UCSD-AML1 (cell line): ENCODE data around the gene UBE2G2.

ENCODE experiments used
- DNase-seq: peaks from one replicate; lab custom pipeline; 2025; ENCODE audit not compliant: unreplicated experiment; lab: John Stamatoyannopoulos, UW

UBE2G2 gene

DNA sequence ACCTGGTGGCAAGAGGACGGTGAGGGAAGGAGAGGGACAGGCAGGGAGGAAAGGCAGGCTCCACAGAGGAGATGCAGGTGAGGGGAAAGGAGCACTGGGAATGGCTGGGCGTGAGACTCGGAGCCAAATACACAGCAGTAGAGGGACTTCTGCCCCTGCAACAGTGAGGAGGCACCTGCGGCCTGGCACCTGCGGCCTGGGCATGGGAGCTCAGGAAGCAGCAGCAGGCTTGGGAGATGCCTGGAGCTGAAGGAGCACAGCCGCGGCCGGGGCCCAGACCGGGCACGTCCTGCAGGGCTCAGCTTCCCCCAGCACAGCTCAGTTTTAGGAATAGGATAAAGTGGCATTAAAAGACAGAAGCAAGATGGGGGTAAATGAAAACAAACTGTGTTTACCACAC lies 69.4 kb downstream of the UBE2G2 start:
- DNase-seq, result no peak

GRCh38 chr21:44730951-44731579 lies 70.6 kb downstream of the UBE2G2 start:
- no peak for DNase-seq

DNA sequence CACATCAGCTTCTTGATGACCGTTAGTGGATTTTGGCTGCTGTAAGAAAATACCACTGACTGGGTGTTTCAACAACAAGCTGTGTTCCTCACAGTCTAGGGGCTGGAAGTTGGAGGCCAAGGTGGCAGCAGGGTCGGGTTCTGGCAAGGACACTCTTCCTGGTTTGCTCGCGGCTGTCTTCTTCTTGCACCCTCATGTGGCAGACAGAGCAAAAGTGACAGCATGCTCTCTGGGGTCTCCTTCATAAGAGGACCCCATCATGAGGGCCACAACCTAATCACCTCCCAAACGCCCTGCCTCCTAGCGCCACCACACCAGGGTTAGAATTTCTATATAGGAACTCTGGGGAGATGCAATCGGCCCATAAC lies 71.6 kb downstream of the UBE2G2 start:
- no peak for DNase-seq

- DNase-seq, result no peak
These were observed 72.1 kb downstream of the UBE2G2 start for GRCh38 chr21:44729336-44730027.

- no peak for DNase-seq
These were observed 72.9 kb downstream of the UBE2G2 start for GRCh38 chr21:44728716-44729115.

DNA sequence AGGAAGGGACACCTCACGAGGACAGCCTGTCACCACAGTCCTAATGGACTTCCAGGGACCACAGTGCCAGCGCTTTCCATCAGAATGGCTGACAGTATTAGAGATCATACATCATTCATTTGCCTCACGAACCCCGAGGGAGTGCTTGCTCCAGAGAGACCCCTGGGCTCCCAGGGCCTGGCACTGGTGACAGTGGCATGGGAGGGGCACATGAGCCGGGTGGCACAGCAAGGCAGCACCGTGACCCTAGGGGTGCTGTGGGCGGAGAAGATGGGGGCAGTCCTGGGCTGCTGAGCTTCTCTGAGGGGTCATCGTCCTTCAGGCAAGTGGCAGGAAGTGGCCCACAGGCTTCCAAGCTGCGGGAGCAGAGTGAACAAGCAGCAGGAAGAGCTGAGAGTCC lies 73.9 kb downstream of the UBE2G2 start:
- DNase-seq, result no peak

- DNase-seq, result no peak
These were observed 74.3 kb downstream of the UBE2G2 start for GRCh38 chr21:44727321-44727720.

GRCh38 chr21:44726826-44727225 lies 74.8 kb downstream of the UBE2G2 start:
- no peak for DNase-seq

DNA sequence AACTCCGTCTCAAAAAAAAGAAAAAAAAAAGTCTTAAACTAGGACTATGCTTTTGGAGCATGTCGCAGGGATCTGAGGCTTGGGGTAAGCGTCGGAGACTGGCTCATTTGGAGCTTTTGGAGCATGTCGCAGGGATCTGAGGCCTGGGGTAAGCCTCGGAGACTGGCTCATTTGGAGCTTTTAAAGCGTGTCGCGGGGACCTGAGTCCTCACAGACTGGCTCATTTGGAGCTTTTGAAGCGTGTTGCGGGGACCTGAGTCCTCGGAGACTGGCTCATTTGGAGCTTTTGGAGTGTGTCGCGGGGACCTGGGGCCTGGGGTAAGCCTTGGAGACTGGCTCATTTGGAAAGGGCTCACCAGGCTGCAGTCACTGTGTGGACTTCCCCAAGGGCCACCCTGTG lies 76.7 kb downstream of the UBE2G2 start:
- DNase-seq, result no peak

GRCh38 chr21:44724196-44724595 lies 77.4 kb downstream of the UBE2G2 start:
- no peak for DNase-seq

DNA sequence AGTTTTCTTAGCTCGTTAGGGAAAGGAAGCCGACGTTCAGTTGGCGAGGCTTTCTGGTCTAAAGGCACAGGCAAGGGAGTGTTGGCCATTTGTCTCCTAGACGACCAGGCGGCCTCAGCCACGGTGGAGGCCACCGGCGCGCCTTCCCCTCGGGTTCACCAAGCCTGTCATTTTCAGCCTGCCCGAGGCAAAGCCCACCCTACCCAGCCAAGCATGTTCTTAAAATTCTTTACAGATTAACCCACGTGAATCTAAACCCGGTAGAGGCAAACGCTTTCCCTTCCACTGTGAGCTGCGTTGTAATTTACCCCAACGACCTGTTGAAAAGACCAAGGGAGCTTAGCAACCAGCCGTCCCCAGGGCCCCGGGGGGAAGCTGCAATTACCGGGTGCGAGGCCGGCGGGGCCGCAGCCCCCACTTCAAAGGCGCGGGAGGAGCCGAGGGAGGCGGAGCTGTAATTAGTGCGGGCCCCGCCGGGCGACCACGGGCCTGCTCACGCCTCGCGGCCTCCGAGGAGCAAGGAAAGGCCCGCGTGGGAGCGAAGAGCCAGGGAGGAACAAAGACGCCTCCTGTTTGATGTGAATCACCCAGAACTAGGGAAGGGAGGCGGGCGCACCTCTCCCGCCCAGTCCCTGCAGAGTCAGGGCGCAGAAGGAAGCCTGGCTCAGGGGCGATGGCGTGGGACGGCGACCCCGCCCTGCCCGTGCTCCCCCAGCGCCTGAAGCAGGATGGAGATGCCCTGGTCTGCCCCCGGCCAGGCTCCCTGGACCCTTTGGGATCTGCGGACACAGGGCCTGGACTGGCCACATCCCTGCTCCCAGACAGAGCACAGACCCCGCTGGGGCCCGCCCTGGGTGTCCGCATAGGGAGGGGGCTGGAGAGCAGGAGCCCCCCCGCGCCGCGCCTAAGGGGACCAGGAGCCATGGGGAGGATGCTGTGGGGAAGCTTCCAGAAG lies 78.2 kb downstream of the UBE2G2 start:
- no peak for DNase-seq

GRCh38 chr21:44722731-44723130 lies 78.9 kb downstream of the UBE2G2 start:
- no peak for DNase-seq

- no peak for DNase-seq
These were observed 81.5 kb downstream of the UBE2G2 start for GRCh38 chr21:44720170-44720569.
